ENCODE data around the gene DLGAP1.

Gene DLGAP1

GRCh38 chr18:3993941-3994687 is 461.0 kb downstream of the DLGAP1 start:
- no peak for DNase-seq (ENCODE audit: low spot score)

GRCh38 chr18:3985664-3986063 is 469.4 kb downstream of the DLGAP1 start:
- DNase-seq (ENCODE audit: low spot score): peak; percentile 55

GRCh38 chr18:3985020-3985419 is 470.1 kb downstream of the DLGAP1 start:
- DNase-seq (ENCODE audit: low spot score): peak; percentile 41

GRCh38 chr18:3984163-3984757 is 470.8 kb downstream of the DLGAP1 start:
- DNase-seq (ENCODE audit: low spot score): no peak

GRCh38 chr18:3983351-3983969 is 471.6 kb downstream of the DLGAP1 start:
- DNase-seq (ENCODE audit: low spot score): peak; percentile 58

- DNase-seq (ENCODE audit: low spot score): peak; percentile 62
These were observed 472.6 kb downstream of the DLGAP1 start for GRCh38 chr18:3982541-3982940.

GRCh38 chr18:3979024-3979423 is 476.1 kb downstream of the DLGAP1 start:
- DNase-seq (ENCODE audit: low spot score): no peak

- no peak for DNase-seq (ENCODE audit: low spot score)
These were observed 481.8 kb downstream of the DLGAP1 start for GRCh38 chr18:3973191-3973850.

- DNase-seq (ENCODE audit: low spot score): no peak
These were observed 482.7 kb downstream of the DLGAP1 start for GRCh38 chr18:3972291-3972930.

GRCh38 chr18:3970929-3971328 is 484.2 kb downstream of the DLGAP1 start:
- no peak for DNase-seq (ENCODE audit: low spot score)

GRCh38 chr18:3967359-3968180 is 487.5 kb downstream of the DLGAP1 start:
- no peak for DNase-seq (ENCODE audit: low spot score)

- DNase-seq (ENCODE audit: low spot score): peak; percentile 87
These were observed 488.3 kb downstream of the DLGAP1 start for GRCh38 chr18:3966642-3967358.

- DNase-seq (ENCODE audit: low spot score): no peak
These were observed 488.9 kb downstream of the DLGAP1 start for GRCh38 chr18:3966246-3966641.

GRCh38 chr18:3960977-3961376 is 494.1 kb downstream of the DLGAP1 start:
- DNase-seq (ENCODE audit: low spot score): no peak

- no peak for DNase-seq (ENCODE audit: low spot score)
These were observed 495.0 kb downstream of the DLGAP1 start for GRCh38 chr18:3960142-3960541.

- DNase-seq (ENCODE audit: low spot score): no peak
These were observed 503.1 kb downstream of the DLGAP1 start for GRCh38 chr18:3952031-3952430.

GRCh38 chr18:3950668-3951404 is 504.3 kb downstream of the DLGAP1 start:
- DNase-seq (ENCODE audit: low spot score): no peak

GRCh38 chr18:3948958-3949357 is 506.1 kb downstream of the DLGAP1 start:
- no peak for DNase-seq (ENCODE audit: low spot score)

GRCh38 chr18:3947383-3947782 is 507.7 kb downstream of the DLGAP1 start:
- no peak for DNase-seq (ENCODE audit: low spot score)

- no peak for DNase-seq (ENCODE audit: low spot score)
These were observed 519.8 kb downstream of the DLGAP1 start for GRCh38 chr18:3935305-3935704.
